Measurements from ENCODE around the gene PCSK4.
"Not testable (repeated sequence)": the region's sequence is repeated elsewhere in the genome, so short reads cannot be mapped to it uniquely, and the experiment has no call there.

Gene PCSK4

DNA sequence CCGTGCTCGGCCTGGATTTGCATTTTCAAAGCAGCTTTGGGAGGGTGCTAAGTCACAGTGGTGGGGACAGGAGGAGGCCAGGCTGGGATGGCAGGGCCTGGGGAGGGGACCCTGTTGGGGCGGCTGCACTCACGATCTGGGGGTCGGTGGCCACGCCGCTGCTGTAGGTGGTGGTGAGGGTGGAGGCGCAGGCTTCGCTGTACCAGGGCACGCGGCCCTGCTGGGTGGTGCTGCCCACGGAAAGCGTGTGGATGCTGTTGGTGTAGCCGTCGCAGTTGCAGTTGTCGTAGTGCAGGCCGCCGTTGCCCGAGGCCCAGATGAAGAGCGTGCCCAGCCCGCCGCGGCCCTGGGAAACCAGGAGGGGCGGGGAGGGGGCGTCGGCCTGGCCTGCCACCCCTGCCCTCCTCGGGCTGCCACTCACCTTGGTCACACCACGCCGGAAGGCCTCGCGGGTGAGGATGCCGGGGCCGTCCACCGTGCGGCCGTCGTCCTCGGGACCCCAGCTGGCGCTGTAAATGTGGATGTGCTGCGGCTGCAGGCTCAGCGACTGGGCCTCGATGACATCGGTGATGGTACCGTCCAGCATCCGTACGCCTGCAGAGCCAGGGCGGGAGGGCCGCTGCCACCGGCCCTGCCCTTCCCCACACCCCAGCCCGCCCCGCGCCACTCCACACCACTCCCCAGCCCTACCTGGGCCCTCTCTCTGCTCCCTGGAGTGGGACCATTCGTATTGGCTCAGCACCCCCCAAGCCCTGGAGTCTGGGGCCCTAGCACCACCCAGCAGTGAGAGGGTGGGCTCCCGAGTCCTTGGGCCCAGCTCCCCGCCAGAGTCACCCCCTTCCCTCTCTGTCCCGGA lies 3.2 kb downstream of the PCSK4 start:
- no peak for DNase-seq

DNA sequence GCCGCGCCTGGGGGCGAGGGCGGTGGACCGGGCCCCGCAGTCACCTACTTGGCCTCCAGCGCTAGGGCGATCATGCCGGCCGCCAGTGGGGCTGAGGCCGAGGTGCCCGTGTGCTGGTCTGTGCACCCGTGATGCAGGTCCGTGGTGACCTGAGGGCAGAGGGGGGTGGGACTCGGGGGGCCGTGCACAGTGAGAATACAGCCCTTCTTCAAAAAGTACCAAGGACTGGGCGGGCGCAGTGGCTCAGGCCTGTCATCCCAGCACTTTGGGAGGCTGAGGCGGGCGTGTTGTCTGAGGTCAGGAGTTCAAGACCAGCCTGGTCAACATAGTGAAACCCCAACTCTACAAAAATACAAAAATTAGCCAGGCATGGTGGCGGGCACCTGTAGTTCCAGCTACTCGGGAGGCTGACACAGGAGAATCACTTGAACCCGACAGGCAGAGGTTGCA lies 6.1 kb downstream of the PCSK4 start:
- no peak for DNase-seq

DNA sequence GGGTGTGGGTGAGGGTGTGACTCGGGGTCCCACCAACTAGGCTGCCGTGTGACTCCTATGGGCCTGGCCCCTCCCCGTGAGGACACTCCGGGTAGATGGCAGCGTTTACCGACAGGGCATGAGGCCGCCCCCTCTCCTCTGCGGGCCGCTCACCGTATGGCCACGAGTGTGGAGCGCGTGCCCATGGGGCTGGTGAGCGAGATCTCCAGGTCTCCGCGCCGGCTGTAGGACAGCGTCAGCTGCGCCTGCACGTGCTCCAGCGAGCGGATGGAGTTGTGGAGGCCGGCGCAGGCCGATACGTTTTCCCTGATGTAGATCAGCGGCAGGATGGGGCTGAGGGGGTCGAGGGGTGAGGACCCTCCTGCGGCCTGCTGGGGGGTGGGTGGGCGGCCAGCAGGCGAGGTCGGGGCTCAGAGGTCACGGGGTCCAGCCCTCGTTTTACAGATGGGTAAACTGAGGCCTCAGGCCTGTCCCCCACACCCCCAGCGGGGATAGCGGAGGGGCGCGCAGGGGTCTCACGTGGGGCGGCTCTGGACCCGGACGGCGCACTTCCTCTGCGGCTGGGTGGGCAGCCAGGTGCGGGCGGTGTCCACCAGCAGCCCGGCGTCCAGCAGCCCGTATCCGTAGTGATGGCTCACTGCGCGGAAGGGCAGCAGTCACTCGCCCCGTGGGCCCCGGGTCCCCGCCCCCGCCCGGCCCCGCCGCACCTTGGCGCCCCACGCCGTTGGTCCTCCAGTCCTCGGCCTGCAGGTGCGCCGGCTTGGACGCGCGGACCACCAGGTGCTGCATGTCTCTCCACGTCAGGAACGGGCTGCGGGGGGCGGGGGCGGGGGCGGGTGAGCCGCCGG lies 6.8 kb downstream of the PCSK4 start:
- no peak for DNase-seq

- DNase-seq = no peak
These were observed 7.6 kb downstream of the PCSK4 start for GRCh38 chr19:1482361-1483130.

DNA sequence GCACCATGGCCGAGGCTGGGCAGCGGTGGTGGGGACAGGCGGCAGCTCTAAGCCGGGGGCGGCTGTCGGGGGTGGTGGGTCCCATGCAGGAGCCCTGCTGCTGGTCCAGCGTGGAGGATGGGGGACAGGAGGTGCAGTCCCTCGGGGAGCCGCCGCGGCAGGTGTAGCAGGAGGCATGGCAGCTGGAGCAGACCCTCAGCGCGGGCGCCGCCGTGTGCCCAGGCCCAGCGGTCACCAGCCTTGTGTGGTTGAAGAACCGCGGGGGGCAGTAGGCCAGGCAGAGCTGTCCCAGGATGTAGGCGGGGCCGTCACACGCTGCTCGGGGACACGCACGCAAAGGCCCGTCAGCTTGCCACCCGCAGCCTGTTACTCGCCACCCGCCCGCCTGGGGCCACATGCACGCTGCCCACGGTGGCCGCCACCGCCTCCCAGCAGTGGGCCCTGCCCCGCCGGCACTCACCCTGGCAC lies 8.2 kb downstream of the PCSK4 start:
- no peak for DNase-seq

DNA sequence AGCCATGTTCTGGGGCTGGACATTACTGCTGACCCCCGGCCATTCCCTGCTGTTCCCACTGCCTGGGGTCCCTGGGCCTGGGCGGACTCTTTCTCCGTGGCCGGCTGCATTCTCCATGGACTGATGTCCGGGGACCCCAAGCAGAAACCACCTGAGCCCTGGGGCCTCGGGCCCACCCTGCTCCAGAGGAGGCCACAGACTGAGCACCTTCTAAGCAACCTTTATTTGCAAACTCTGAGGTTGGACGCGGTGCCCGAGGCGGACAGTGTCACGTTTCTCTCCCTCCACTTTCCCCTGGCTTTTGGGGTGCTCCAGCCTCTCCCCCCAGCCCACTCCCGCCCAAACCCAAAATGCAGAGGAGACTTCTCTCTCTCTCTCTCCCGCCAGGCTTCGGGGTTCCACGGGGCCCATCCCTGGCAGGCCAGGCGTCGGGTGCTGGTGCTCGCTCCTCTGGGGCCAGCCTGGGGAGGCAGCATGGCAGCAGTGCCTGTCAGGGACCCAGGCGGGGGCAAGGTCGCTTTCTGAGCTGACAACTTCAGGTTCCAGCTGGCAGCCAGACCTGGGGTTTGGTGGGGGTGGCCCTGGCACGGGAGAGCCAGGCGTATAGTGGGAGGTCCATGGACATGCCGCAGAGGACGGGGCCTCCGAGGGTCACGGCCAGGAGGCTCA lies 8.8 kb downstream of the PCSK4 start:
- no peak for DNase-seq

DNA sequence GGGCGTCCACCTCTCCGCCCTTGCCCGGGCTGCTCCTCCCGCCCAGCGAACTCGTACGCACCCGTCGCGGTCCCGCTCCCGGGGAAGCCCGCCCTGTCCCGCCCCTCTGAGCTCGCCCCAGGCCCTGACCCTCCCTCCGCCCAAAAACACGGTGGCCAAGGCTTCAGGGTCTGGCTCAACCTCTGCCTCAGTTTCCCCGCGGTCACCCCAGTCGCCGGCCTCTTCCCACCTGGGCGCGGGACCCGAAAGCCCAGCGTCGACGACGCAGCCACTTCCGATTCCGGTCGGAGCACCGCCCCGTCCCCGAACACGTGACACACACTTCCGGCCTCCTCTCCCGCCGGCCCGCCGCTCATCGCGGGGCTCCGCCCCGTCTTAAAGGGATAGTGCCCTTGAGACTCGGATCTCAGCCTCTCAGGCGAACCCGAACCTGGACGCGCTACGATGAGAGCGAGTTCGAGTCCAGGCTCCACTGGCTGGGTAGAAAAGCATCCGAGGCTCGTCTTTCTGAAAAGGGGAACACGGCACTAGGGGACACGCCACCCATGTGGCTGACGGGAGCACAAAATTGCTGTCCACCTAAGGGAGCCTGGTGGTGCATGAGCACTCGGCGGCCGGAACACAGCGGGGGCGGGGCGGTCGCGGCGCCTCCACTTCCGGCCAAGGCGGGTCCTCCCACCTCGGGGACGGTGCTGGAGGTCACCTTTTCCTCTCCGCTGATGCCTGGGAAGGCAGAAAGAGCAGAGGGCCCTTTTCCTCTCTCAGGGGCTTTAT lies 11.0 kb downstream of the PCSK4 start, which contains the start of gene C19orf25:
Gene C19orf25, minus strand, starts transcription at position 282 of the 774 bp plus-strand sequence. CDS start 312 bp downstream, outside the sequence.
- peak; percentile 87 for DNase-seq

DNA sequence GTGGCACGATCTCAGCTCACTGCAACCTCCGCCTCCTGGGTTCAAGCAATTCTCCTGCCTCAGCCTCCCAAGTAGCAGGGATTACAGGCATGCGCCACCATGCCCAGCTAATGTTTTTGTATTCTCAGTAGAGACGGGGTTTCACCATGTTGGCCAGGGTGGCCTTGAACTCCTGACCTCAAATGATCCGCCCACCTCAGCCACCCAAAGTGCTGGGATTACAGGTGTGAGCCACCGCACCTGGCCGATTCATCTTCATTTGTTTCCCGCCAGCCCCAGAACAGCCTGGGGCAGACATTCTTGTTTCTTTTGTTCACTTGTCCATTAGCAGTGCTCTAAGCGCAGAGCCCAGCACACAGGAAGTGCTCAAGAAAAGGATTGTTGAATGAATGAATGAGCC lies 13.1 kb downstream of the PCSK4 start:
- DNase-seq = not testable (repeated sequence)

DNA sequence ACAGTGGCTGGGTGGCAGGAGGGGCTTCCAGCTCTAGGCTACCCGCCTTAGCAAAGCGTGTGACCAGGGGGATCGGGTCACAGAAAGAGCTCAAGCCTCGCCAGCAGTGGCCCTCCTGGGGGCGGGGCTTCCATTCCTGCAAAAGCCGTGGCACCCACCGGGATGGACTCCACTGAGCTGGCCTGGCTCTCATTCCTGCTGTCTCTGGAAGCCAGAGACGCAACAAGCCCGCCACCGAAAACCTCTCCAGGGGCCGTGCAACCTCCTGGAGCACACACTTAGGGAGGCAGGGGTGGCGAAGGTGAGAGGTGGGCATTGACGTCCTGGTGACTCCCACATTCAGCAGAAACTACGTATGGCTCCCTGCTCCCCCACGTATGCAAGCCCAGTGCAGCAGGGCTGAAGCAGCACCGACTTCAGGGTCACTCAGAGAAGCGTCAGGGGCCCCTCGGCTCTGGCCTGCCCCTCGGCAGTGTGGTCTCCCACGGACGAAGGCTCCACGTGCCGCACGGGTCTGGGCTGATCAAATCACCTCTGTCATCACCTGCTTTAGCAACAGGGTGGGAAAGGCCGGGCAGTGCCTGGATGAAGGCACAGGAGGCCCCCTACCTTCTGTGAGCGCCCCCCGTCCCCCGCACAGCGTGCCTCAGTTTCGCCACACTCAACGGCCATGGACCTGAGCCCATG lies 14.3 kb downstream of the PCSK4 start:
- no peak for DNase-seq

DNA sequence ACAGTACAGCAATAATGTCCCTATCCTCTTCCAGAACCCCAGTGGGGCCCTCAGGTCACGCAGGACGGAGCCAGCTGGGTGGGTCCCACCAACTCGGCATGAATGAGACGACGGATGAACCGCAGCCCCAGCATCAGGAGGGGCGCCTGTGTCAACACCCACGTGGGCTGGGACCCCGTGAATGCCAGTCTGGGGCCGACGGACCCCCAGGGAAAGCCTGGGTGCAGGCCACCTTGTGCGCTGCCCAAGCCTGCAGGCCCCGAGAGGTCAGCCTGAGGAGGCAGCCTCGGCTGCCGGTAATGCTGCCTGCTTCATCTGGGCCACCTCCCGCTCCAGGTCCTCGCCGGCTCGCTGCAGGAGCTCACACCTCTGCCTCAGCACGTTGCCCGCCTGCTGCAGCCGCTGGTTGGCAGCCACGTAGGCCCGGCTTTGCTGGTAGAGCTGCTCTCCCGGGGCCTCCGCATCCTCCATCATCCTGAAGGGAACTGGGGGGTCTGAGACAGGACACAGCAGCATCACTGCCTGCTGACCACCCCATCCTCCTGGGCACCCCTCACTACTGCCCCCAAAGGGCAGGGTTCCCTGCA lies 15.3 kb downstream of the PCSK4 start:
- DNase-seq = no peak

DNA sequence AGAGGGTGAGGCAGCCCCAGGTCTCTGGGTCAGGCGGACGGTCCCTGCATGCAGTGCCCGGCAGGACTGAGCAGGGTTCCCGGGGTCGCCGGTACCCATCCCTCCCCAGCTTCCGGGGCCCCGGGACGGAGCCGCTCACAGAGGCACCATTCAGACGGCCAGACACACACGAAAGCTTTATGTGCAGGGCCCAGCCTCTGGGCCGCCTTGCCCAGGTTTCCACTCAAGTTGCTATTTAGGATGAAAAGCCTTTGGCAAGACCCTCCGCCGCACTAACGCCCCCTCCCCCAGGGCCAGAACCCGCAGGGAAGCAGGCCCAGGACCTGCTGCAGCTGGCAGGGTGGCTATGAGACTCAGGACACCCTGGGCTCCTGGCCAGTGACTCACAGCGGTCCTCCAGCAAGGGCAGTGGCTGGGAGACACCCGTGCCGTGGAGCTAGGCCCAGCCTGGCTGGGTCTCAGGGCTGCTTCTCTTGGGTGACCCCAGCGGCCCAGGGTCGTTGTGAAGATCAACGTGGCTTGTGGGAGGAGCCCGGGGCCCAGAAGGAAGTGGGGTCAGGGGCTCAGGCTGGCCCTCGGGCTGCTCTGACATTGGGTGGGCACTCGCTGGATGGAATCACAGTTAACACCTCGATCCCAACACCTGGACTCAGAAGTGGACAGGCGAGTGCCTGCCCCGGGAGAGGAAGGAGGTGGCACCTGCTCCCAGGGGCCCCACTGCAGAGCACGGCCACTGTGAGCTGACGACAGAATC lies 16.0 kb downstream of the PCSK4 start:
- DNase-seq = no peak

- no peak for DNase-seq
These were observed 16.9 kb downstream of the PCSK4 start for GRCh38 chr19:1473085-1473851.

- no peak for DNase-seq
These were observed 17.7 kb downstream of the PCSK4 start for GRCh38 chr19:1472231-1473084.

DNA sequence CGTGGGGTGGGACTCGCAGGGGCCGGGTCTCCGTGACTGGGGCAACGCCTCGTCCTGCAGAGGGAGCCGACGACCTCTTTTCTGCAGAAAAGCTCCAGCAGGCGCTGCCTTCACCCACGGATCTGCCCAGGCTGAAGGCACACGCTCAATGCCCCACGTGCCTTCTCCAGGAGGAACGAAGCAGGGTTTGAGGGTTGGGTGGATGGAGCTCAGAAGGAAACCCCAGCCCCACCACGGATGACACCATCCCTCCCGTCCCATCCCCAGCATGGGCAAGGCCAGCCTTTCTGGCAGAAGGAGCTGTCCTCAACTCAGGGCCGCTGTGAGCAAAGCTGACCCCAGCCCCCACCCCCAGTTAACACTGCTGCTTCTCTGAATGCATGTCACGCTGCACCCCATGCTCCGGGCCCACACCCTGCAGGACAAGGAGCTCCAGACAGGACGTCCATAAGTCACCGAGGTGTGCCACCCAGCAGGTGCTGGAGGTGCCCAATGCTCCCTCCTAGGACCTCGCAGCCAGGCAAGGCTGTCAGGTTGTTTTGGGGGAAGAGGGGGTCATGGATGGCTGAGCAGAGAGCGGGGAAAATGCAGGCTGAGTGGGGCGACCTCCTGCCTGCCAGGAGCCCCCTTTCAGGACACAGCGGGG lies 18.5 kb downstream of the PCSK4 start:
- DNase-seq = no peak

- DNase-seq = no peak
These were observed 19.1 kb downstream of the PCSK4 start for GRCh38 chr19:1471010-1471514.

DNA sequence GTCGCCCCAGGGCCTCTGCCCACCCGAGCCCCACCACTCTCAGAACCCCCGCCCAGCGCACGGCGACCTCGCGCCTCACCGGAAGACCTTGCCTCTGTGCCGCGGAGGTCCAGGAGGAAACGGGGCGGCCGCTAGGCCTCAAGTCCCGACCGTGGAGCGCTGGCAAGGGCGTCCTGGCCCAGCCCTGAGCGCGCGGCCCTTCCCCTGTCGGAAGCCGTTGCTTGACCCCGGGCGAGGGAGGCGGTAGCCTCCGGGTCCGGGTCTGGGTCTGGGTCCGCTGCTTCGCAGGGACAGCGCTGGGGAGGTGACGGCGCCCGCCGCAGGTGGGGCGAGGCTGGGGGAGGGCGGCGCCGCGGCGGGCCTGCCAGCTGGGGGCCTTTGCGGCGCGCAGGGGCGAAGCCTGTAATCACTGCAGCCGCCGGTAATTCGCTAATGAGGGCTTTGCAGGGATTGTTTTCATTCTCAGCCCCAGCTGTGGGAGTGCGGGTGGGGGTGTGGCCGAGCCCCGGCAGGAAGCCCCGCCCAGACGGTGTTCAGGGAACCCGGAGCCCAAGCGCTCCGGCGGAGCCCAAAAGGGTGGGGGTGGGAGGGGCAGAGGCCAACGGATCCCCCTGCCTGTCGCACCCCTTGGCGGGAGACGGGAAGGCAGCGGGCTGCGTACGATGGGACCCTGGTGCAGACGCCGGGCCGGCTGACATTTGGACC lies 19.7 kb downstream of the PCSK4 start:
- no peak for DNase-seq

DNA sequence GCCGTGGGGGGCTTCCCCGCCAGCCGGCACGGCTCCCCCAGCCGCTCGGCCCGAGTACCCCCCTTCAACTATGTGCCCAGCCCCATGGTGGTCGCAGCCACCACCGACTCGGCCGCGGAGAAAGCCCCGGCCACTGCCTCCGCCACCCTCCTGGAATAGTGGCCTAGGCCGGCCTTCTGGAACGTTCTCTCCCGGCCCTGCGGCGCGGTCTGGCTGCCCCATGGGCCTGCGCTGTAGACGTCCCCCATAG lies 20.2 kb downstream of the PCSK4 start:
- DNase-seq = no peak
